Kasumi-1 (cell line): ENCODE measurements around the gene URB1.
A peak's percentile ranks its signal among the peaks of the same experiment; 100 is the strongest.
"Not testable (repeated sequence)": the region's sequence is repeated elsewhere in the genome, so short reads cannot be mapped to it uniquely, and the experiment has no call there.

Experiments used
- DNase-seq, 2 experiments: peaks; one replicate each; lab custom pipeline; 2025; lab: John Stamatoyannopoulos, UW

Gene URB1

DNA sequence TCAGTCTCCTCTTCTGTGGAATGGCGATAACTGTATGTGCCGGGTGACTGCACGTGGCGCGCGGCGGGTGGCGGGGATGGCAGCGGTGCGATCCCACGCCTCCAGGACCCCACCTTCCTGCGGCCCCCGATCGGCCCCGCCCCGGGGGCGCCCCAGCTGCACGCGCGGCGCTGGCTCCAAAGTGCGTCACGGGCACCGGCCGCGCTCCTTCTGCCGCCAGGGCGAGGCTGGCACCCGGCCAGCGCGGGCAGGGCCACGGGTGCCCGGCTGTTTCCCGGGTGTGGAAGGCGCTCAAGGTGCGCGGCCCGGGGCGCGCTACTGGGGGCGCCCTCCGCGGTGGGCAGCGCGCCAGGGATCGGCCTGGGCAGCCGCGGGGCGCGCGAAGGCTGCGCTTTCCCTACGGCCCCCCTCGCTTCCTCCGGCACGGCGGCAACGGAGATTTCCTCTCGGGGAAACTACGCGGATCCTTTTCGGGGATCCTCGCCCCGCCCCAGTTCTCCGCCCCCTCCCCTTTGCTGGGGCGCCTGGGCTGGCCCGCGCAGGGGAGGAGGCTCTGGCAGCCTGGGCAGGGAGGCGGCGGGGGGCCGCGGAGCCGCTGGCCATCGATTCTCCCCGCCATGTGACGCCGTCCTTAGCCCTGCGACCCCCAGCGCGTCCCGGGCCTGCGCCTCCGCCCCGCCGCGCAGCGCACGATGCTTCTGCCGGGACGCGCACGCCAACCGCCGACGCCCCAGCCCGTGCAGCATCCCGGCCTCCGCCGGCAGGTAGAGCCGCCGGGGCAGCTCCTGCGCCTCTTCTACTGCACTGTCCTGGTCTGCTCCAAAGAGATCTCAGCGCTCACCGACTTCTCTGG, 19.6 kb upstream of the URB1 start, which contains the start of gene EVA1C:
Gene EVA1C (plus strand): TSS at position 545 of the 853 bp plus-strand sequence. CDS start 148 bp downstream, at position 693.
- DNase-seq: peak in 1 of 2 experiments; percentile 14

DNA sequence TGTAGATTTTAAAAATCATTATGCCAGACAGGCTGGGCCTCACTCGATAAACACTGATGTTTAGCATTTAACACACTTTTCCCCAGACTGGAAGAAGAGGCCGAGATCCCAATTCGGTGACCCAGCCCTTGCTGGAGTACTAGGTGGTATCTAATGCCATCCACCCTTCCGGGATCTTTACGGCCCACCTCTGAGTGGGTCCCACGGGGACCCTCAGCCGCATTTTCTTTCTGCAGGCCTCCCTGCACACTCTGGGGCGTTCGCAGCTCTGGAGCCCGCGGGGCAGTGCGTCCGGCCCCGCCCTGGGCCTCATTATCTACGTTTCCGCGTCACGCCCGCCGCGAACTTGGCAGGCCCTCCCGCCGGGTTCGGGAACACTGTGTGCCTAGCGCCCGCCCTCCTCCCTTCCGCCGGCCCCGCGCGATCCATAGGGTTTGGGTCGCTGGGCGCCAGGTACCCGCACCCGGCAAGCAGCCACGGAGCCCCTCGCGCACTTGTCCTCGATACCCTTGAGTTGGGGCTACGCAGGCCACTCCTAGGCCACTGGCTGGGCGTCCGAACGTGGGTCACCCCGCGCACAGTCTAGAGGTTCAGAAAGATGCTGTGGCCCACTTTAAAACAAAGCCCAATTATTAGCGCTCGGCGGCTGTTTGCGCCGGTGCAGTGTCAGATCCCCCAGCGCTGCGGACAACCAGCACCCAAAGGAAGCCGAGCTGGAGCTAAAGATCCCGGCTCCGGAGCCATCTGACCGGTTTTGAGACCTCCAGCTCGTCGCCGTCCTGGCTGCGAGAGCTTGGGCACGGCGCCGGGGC, 18.7 kb upstream of the URB1 start:
- DNase-seq: no peak

DNA sequence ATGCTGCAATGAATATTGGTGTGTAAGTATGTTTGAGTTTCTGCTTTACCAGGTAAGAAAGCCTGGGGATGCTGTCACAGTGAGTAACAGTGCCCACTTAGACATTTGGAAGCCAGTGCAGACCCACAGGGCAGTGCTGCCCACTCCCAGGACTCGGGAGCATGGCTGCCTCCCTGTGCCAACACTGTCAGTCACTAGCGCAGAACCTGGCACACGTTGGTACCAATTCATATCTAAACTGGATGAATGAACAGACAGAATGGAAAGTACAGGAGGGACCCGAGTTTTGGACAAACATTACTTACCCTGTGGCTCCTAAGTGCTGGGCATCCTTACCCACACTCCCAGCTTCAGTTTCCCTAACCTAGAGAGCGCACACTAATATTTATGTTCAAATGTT, 18.1 kb upstream of the URB1 start:
- DNase-seq: no peak

DNA sequence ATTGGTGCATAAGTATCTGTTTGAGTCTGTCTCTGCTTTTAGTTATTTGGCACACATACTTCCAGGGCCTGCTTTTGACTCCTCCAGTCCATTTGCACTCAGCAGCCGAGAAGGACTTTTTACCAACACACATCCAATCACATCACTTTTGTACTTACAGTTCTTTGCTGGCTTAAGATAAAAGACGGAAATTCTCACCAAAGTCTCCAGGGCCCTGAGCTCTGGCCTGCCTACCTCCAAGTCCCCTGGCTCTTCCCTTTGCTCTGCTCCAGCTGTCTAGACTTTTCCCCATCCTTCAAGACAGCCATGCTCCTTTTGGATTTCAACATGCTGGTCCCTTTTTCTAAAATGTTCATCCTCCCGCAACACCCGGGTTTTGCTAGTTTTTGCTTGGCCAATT, 17.5 kb upstream of the URB1 start:
- no peak for DNase-seq

DNA sequence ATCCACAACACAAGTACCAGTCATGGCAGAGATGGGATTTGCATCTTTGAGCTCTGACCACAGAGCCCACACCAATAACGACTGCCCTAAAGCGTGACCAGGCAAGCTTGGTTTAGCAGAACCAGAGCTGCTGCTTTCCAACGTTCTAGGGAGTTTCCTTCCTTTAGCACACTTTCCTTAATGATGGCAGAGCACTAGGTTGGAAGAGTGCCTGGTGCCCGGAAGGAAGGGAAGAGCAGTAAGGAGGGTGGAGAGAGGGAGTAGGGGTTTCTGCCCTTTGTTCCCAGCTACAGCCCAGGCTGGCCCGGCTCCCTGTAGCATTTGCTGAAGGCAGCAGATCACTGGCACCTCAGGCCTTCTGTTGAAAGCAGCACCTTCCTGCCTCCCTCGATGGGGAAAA, 13.6 kb upstream of the URB1 start:
- no peak for DNase-seq

DNA sequence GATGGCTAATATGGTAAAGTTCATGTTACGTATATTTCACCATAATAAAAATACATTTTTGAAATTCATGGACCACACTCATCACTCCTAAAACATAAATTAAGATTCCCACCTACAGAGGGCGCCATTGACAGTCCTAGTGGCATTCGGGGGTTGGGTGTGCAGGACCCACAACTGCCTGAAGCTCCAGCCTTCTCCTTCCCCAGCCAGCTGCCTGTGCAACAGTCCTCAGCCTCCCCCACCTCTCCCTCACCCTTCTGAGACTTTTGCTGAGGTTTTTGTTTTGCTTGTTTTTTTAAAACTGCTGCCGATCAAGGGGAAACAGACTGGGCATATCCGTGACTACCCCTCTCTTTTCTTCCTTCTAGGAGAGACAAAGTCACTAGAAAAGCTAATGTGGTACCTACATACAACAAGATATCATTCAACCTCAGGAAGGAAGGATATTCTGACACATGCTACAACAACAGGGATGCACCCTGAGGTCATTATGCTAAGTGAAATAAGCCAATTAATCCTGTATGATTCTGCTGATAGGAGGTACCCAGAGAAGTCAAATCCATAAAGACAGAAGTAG, 10.5 kb upstream of the URB1 start:
- peak; percentile 71 to 77 for DNase-seq

DNA sequence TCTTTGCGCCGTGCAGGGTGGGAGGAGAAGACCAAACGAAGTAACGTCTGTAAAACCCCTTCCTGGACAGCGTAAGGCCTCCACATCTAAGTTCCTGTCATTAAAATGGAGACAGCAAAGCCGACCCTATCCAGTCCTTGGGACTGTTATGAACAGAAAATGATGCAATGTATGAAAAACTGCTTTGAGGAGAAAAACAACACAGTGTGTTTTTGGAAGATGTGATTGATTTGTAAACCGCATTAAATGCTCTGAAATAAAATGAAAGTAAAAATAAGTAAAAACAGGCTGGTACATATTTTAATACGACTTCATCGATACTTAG, 827 bp upstream of the URB1 start:
- peak; percentile 65 to 72 for DNase-seq

DNA sequence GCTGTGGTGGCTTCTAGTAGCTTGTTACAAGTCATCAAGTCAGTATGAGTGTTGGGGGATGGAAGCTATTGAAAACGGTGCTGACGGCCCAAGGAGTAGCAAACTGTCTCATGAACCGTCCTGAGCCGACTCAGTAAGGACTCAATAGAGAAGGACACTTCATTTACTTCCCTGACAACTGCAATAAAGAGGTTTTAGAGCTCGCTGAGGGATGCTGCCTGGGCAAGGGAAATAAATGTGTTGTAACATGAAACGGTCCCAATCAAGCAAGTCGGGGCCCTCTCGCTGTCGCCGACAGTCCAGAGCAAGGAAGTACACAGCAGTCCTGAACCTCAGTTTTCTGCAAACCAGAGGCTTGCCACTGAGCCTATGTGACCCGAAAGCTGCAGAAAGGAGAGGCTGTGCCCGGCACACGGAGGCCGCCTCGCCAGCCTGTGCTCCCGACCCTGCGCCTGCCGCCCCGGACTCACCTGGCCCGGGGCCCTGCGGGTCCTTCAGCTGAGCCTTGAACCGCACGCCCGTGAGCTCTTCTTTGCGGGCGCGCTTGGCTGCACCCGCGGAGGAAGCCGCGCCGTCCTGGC, 423 bp downstream of the URB1 start:
- no peak for DNase-seq

DNA sequence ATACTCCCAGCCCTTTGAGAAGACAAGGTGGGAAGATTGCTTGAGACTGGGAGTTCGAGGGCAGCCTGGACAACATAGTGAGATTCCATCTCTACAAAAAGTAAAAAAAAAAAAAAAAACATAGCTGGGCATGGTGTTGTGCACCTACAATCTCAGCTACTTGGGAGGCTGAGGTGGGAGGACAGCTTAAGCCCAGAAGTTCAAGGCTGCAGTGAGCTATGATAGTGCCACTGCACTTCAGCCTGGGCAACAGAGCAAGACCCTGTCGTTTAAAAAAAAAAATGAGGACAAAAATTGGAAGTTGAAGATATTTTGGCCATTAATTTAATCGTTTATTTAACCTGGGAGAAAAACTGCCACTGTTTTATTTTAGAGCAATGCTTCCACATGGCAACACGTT, 1.1 kb downstream of the URB1 start:
- DNase-seq: no peak

DNA sequence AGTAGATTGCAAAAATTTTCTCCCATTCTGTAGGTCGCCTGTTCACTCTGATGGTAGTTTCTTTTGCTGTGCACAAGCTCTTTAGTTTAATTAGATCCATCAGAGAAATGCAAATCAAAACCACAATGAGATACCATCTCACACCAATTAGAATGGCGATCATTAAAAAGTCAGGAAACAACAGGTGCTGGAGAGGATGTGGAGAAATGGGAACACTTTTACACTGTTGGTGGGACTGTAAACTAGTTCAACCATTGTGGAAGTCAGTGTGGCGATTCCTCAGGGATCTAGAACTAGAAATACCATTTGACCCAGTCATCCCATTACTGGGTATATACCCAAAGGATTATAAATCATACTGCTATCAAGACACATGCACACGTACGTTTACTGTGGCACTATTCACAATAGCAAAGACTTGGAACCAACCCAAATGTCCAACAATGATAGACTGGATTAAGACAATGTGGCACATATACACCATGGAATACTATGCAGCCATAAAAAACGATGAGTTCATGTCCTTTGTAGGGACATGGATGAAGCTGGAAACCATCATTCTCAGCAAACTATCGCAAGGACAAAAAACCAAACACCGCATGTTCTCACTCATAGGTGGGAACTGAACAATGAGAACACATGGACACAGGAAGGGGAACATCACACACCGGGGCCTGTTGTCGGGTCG, 2.1 kb downstream of the URB1 start:
- DNase-seq: not testable (repeated sequence)

DNA sequence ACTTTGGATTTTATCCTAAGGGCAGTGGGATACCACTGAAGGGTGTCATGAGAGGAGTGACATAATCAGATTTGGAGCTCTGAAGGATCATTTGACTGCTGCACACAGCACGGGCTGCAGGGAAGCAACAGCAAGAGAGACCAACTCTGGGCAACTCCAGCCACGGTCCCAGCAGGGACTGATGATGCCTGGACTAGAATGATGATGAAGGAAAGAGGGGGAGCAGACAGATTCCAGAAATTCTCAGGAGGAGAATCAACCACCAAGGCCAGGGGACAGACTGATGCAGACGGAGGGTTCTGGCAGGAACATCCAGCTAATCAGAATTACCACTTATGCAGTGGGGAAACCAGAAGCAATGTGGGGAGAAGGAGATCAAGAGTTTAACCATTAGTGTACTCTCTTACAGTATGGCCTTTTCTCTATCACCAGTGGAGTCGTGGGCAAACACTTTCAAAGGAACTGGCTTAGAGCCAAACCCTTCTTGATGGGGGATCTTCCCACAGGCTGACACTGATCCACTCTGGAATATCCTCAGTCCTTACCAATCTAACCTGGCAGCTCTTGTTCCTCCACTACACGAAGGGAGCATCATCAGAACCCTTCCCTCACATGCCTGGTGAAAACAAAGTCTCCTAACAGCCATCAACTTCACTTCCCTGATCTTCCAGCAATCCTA, 3.3 kb downstream of the URB1 start:
- no peak for DNase-seq

DNA sequence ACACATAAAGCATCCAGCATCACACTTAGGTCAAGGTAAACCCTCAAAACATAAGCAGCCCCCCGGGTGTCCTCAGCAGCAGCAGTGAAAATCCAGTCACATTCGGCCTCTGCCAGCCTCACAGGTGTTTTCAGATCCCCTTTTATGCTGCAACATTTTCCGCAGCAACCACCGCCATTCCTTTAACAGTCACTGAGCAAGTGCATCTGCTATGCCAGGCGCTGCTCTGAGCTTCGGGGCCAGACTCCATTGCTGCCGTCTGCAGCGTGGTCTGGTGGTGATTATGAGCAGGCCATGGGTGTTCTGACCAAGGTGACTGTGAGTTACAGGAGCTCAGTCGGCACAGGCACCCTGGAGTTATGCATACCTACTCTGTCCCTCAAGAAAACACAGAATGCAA, 4.5 kb downstream of the URB1 start:
- no peak for DNase-seq

DNA sequence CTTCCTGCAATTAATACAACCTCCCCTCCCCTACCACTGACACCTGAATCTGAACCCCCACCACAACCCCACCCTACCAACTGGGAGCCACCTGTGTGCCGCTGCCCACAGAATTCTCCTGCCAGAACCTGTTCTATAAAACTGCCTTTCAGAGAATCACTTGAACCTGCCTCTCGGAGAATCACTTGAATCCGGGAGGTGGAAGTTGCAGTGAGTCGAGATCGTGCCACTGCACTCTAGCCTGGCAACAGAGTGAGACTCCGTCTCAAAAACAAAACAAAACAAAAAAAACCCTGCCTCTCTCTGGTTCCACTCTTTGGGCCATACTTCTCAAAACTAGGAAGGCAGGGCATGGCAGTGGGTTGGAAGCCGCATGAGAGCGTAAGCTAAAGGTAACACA, 5.7 kb downstream of the URB1 start:
- DNase-seq: no peak

DNA sequence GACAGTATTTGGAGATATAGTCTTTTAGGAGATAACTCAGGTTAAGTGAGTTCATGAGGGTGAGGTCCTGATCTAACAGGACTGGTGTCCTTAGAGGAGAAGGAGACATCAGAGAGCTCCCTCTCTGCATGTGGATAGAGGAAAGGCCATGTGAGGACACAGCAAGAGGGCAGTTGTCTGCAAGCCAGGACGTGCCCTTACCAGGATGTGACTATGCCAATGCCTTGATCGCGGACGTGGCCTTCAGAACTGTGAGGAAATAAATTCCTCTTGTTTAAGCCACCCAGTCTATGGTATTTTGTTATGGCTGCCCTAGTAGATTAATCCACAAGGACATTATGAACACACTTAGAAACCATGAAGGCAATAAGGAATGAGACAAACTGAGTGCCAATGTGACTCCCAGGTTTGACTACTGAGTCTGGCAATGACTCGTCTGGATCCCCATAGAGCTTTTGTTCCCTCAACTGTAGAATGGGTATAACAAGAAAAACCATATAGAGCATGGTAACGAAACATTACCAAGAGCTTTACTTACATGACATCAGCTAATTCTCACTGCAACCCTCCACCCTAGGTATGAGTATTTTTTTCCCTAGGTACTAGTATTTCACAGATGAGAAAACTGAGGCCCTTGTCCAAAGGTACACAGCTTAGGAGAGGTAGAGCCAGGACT, 6.5 kb downstream of the URB1 start:
- no peak for DNase-seq

DNA sequence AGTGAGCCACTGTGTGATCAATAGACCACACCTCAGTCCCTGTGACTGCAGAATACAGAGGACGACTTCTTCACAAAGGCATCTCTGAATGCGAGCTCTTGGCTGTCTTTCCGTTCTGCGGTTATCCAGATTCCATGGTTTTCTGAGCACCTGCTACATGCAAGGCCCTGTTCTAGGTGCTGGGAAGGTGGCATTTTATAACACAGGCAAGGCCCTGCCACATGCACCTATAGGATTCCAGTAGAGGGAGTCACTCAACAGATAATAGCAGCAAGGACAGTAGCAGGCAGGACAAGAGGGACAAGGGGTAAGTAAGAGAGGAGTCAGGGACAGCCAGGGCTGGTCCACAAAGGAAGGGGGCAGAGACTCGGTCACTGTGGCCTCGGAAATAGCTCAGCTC, 9.0 kb downstream of the URB1 start:
- DNase-seq: no peak

DNA sequence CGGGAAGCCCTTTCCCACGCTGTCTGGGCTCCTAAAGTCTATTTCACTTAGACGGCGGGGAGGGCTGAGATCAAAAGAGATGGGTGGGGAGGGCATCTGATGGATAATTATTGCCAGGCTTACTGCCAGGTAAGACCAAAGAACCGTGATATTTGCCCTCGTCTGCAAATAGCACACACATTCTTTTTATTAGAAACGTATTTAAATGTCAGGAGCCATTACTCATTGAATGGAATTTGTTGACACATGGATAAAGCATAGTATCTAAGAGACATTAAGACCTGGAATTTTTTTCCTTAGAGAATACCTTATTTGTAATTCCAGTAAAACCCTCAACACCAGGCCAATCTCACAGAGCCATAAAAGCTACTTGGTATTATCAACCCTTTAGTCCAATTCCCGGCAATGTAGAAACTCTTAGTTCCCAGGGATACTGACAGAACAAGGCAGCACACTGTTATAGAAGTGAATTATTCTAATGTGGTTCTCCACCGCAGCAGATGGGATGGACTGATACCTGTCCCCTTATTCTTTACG, 10.6 kb downstream of the URB1 start:
- no peak for DNase-seq

DNA sequence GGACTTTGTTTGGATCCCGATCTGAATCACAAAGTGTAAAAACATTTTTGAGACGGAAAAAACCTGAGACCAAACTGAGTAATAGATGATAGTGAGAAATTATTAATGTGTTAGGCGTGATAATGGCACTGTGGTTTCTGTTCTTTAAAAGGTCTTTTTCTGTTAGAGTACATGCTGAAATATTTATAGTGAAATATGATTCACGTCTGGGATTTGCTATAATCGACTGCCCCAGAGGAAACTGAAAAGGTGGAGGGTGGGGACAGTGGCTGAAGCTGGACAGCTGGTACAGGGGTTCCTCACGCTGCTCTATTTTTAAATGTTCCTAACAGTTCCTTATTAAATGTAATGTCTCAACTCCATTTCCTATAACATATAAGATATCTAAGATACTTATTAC, 11.2 kb downstream of the URB1 start:
- DNase-seq: no peak

DNA sequence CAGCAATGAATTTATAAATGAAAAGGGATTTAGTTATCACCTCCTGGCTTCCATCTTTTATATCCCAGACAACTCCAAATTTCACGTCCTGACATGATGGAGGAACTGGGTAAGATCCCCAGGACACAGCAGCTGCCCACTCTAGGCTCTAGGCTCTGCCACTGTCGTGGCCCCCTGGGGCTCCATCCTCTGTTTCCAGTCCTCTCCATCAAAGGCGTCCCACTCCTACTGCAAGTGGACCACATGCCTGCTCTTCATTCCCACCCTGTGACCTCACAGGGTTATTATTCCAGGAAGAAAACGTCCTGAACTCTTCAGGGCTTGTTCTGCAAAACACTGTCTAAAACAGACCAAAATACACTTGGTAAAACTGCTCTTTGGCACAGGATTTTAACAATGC, 11.9 kb downstream of the URB1 start:
- DNase-seq: no peak

DNA sequence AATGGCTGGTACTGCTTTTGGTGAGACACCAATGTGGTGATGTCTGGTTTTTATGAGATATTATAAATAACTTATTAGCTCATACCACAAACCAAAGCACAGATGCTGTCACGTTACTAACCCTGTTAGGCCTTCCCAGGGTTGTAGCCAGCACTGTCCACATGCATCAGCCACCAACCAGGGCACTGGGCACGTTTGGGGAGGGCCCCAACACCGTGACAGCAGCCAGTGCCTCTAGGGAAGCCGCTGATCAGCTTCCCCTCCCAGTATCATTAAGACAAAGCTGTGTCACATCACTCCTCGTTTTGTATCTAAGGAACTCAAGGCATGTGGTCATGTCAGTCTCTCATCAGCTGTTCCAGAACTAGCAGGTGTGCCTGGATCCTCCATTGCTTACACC, 13.9 kb downstream of the URB1 start:
- no peak for DNase-seq

DNA sequence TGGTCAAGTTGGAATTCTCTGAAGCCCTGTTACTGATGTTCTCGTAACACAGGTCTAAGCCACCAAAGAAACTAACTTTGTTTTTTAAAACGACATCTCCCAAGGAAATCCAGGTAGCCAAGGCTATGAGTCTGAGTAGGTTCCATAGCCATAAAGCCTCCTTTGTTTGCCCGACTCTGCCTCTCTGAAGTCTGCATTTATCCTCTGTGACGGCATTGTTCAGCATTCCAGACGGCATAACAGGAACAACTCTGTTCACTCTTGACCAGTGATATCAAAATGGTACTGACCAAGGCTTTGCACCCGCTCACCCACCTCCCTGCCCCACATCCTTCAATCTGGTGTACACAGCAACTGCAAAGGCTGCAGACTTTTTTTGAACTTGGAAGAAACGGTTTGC, 14.8 kb downstream of the URB1 start:
- no peak for DNase-seq

DNA sequence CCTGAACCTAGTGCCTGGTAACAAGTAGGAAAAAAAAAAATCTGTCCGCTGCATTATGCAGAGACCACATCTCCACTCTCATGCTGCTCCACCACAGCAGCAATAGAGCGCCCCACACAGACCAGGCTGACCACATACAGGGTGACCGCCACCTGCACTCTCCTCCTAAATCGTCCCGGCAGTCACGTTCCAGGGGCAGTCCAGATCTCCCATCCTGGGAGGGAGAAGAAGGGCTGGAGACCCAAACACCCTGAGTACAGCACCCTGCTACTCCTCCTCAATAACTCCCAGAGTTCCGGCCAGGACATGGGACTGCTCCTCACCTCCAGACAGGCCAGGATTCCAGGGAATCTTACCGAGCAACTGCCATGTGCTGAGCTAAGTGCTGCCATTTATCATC, 15.3 kb downstream of the URB1 start:
- no peak for DNase-seq
